SK-N-SH (cell line): ENCODE results near the gene GALNT17. TPM values are rescaled to one million over a fixed set of nuclear protein-coding genes. Genes with fewer than 3 reads are reported as not detected.

Experiments
- CTCF ChIA-PET: fragments of 300-600, 350-600 bp; formaldehyde crosslinking; extraction: SDS; loops from one replicate; lab custom pipeline; 2021; lab: Yijun Ruan, JAX
- POLR2A ChIA-PET: fragments of 350-600 bp; sonication (Branson Sonifier 250); formaldehyde crosslinking; extraction: SDS; loops from one replicate; lab custom pipeline; 2020; ENCODE audit warnings: antibody characterized with exemption, inconsistent platforms; lab: Yijun Ruan, JAX
- DNase-seq: peaks from one replicate; pipeline ENCODE4 v3.0.0; 2012
- H2AFZ ChIP-seq: fragments of 200-600 bp; sonication (generic); 2 replicates; pipeline ENCODE4 v1.8.1; 2016; ENCODE audit warnings: antibody characterized with exemption, mild to moderate bottlenecking, low read depth
- H3F3A ChIP-seq: fragments of 200-600 bp; sonication (generic); replicated peaks from 2 replicates; pipeline ENCODE3; 2016; ENCODE audit warnings: antibody characterized with exemption, mild to moderate bottlenecking; ENCODE audit not compliant: insufficient read depth
- H3K27ac ChIP-seq, 2 experiments: fragments of 200-500 bp in 1 of 2; fragments of 200-600 bp in 1 of 2; sonication (Bioruptor generic) in 1 of 2; sonication (generic), shearing (Covaris generic) in 1 of 2; 2 replicates each; pipeline versions ENCODE4 v1.5.1 to v1.6.1; 2014 to 2016; ENCODE audit warnings: low read depth in 2 of 2, inconsistent platforms in 1 of 2, low read length in 1 of 2, mild to moderate bottlenecking in 1 of 2, mixed read lengths in 1 of 2
- H3K27me3 ChIP-seq: fragments of 200-600 bp; sonication (generic), shearing (Covaris generic); 2 replicates; pipeline ENCODE4 v1.6.1; 2016; ENCODE audit warnings: mixed run types; ENCODE audit not compliant: insufficient read depth
- H3K36me3 ChIP-seq, 2 experiments: fragments of 200-500 bp in 1 of 2; fragments of 200-600 bp in 1 of 2; sonication (Bioruptor generic) in 1 of 2; sonication (generic) in 1 of 2; replicated peaks in 1 of 2; 2 replicates each; pipeline versions ENCODE3 to v1.5.1; 2014 to 2016; ENCODE audit warnings: low read length in 1 of 2, mild to moderate bottlenecking in 1 of 2; ENCODE audit not compliant: insufficient read depth in 2 of 2, control insufficient read depth in 1 of 2
- H3K4me1 ChIP-seq, 2 experiments: fragments of 200-500 bp in 1 of 2; fragments of 200-600 bp in 1 of 2; sonication (Bioruptor generic) in 1 of 2; sonication (generic), shearing (Covaris generic) in 1 of 2; 2 replicates each; pipeline versions ENCODE4 v1.5.1 to v1.6.1; 2014 to 2016; ENCODE audit warnings: low read depth in 1 of 2, low read length in 1 of 2, mixed run types in 1 of 2; ENCODE audit not compliant: insufficient read depth in 2 of 2, control insufficient read depth in 1 of 2
- H3K4me2 ChIP-seq: fragments of 200-600 bp; sonication (generic), shearing (Covaris generic); 2 replicates; pipeline ENCODE4 v1.6.1; 2017; ENCODE audit warnings: mixed run types
- H3K4me3 ChIP-seq, 2 experiments: fragments of 200-500 bp in 1 of 2; fragments of 200-600 bp in 1 of 2; sonication (Bioruptor generic) in 1 of 2; sonication (generic), shearing (Covaris generic) in 1 of 2; 2 replicates each; pipeline versions ENCODE4 v1.5.1 to v1.8.1; 2014 to 2016; ENCODE audit warnings: low read depth in 2 of 2, inconsistent platforms in 1 of 2, low read length in 1 of 2, mild to moderate bottlenecking in 1 of 2, mixed read lengths in 1 of 2, moderate library complexity in 1 of 2
- H3K79me2 ChIP-seq: fragments of 200-600 bp; sonication (generic); 2 replicates; pipeline ENCODE4 v1.8.1; 2017; ENCODE audit warnings: mild to moderate bottlenecking; ENCODE audit not compliant: insufficient read depth
- H3K9ac ChIP-seq: fragments of 200-600 bp; sonication (generic); 2 replicates; pipeline ENCODE4 v1.6.1; 2017; ENCODE audit warnings: mixed run types
- H3K9me2 ChIP-seq: fragments of 200-600 bp; sonication (generic); 2 replicates; pipeline ENCODE4 v1.6.1; 2017; ENCODE audit warnings: mixed run types
- H3K9me3 ChIP-seq: fragments of 200-600 bp; sonication (generic); 2 replicates; pipeline ENCODE4 v1.6.1; 2017; ENCODE audit warnings: mixed run types, mild to moderate bottlenecking, moderate library complexity
- H4K20me1 ChIP-seq: fragments of 200-600 bp; sonication (generic); 2 replicates; pipeline ENCODE4 v1.6.1; 2017; ENCODE audit warnings: mild to moderate bottlenecking, mixed run types; ENCODE audit not compliant: insufficient read depth
- ELF1 ChIP-seq: IDR thresholded peaks from 2 replicates; pipeline ENCODE4 v1.4.0; 2012
- EP300 ChIP-seq, 2 experiments: IDR thresholded peaks; 2 replicates each; pipeline versions ENCODE4 v1.4.0 to v1.6.1; 2012; ENCODE audit warnings: borderline replicate concordance in 1 of 2, low read depth in 1 of 2, low read length in 1 of 2
- FOSL2 ChIP-seq: IDR thresholded peaks from 2 replicates; pipeline ENCODE4 v1.4.0; 2012; ENCODE audit warnings: low read depth, mild to moderate bottlenecking, moderate library complexity, borderline replicate concordance
- FOXJ3 ChIP-seq: sonication (generic); formaldehyde crosslinking; IDR thresholded peaks from 2 replicates; pipeline ENCODE4 v1.5.1; 2020; ENCODE audit warnings: mild to moderate bottlenecking, missing genetic modification reagents
- FOXM1 ChIP-seq: IDR thresholded peaks from 2 replicates; pipeline ENCODE4 v1.4.0; 2012; ENCODE audit warnings: low read depth, mild to moderate bottlenecking
- GABPA ChIP-seq: IDR thresholded peaks from 2 replicates; pipeline ENCODE4 v1.4.0; 2012; ENCODE audit warnings: low read depth, mild to moderate bottlenecking
- MEF2A ChIP-seq: IDR thresholded peaks from 2 replicates; pipeline ENCODE4 v1.4.0; 2012; ENCODE audit warnings: low read depth, borderline replicate concordance
- NFIC ChIP-seq: IDR thresholded peaks from 2 replicates; pipeline ENCODE4 v1.4.0; 2012; ENCODE audit warnings: borderline replicate concordance
- RCOR1 ChIP-seq: fragments of 150-350 bp; IDR thresholded peaks from 2 replicates; pipeline ENCODE4 v1.6.1; 2017; ENCODE audit warnings: antibody characterized with exemption, low read length
- SIN3A ChIP-seq: IDR thresholded peaks from 2 replicates; pipeline ENCODE4 v1.6.1; 2012; ENCODE audit warnings: low read depth, mild to moderate bottlenecking, low read length, moderate library complexity, borderline replicate concordance
- SMC3 ChIP-seq: IDR thresholded peaks from 2 replicates; pipeline ENCODE4 v1.6.1; 2012; ENCODE audit warnings: low read depth, low read length, improper control_type of control experiment
- TAF1 ChIP-seq: IDR thresholded peaks from 2 replicates; pipeline ENCODE4 v1.6.1; 2012; ENCODE audit warnings: low read depth, mild to moderate bottlenecking, low read length, moderate library complexity, borderline replicate concordance
- TCF12 ChIP-seq: IDR thresholded peaks from 2 replicates; pipeline ENCODE4 v1.4.0; 2012
- TEAD4 ChIP-seq: IDR thresholded peaks from 2 replicates; pipeline ENCODE4 v1.4.0; 2012; ENCODE audit warnings: mild to moderate bottlenecking, borderline replicate concordance; ENCODE audit not compliant: insufficient read depth
- USF2 ChIP-seq: fragments of 150-350 bp; IDR thresholded peaks from 2 replicates; pipeline ENCODE4 v1.6.1; 2017; ENCODE audit warnings: antibody characterized with exemption, low read length, low read depth, borderline replicate concordance
- YY1 ChIP-seq: IDR thresholded peaks from 2 replicates; pipeline ENCODE4 v1.4.0; 2012; ENCODE audit warnings: low read depth, mild to moderate bottlenecking
- WGBS: methylation state at CpG from one replicate; pipeline ENCODE4 v1.1.6; 2017; ENCODE audit warnings: low lambda C conversion rate; 5-methylcytosine and 5-hydroxymethylcytosine counted together
- polyA plus RNA-seq, 3 experiments: library from polyadenylated mRNA; depleted of rRNA; stranded (reverse); fragments of >200 nt; gene quantifications; 2 replicates each; pipeline ENCODE4 v1.2.3, GENCODE V29; 2012
- TF ChIP-seq, protein P1 (sequence below): fragments of 150-350 bp; IDR thresholded peaks from 2 replicates; pipeline ENCODE4 v1.6.1; 2016; ENCODE audit warnings: mild to moderate bottlenecking, low read depth, low read length
- TF ChIP-seq, protein P2 (sequence below): IDR thresholded peaks from 2 replicates; pipeline ENCODE4 v1.4.0; 2012; ENCODE audit warnings: low read depth
- TF ChIP-seq, protein P3 (sequence below): fragments of 200-600 bp; sonication (generic); IDR thresholded peaks from 2 replicates; pipeline ENCODE4 v1.6.1; 2017; ENCODE audit warnings: antibody characterized with exemption, mild to moderate bottlenecking, moderate library complexity
- TF ChIP-seq, protein P4 (sequence below): IDR thresholded peaks from 2 replicates; pipeline ENCODE4 v1.4.0; 2012; ENCODE audit warnings: low read depth, borderline replicate concordance

The GALNT17 gene
- polyA plus RNA-seq, 1 of the 3 experiments (the other 2 are of a cell fraction) = not detected

- no peaks in the 10 kb centered on the region for H3K79me2 ChIP-seq
- H3K9me3 ChIP-seq = no peaks in the 10 kb centered on the region; the same call in 1 of the 2 replicates
- ChIA-PET POLR2A (no interaction called here), CTCF (no interaction called here)
- TF ChIP-seq, protein P1, sequence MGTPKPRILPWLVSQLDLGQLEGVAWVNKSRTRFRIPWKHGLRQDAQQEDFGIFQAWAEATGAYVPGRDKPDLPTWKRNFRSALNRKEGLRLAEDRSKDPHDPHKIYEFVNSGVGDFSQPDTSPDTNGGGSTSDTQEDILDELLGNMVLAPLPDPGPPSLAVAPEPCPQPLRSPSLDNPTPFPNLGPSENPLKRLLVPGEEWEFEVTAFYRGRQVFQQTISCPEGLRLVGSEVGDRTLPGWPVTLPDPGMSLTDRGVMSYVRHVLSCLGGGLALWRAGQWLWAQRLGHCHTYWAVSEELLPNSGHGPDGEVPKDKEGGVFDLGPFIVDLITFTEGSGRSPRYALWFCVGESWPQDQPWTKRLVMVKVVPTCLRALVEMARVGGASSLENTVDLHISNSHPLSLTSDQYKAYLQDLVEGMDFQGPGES = no peak
- TF ChIP-seq FOXM1 (no peak), ELF1 (no peak), TEAD4 (no peak), USF2 (no peak), TAF1 (no peak), MEF2A (no peak), SIN3A (no peak), GABPA (no peak), FOSL2 (no peak), SMC3 (no peak), FOXJ3 (no peak), NFIC (no peak), RCOR1 (no peak), TCF12 (no peak), YY1 (no peak), EP300 (IDR thresholded peaks at IDR 0.05; ENCODE audit: borderline replicate concordance in 1 of 2, low read depth in 1 of 2, low read length in 1 of 2) (no peak)
- TF ChIP-seq, protein P2, sequence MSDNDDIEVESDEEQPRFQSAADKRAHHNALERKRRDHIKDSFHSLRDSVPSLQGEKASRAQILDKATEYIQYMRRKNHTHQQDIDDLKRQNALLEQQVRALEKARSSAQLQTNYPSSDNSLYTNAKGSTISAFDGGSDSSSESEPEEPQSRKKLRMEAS = no peak
- TF ChIP-seq, protein P3, sequence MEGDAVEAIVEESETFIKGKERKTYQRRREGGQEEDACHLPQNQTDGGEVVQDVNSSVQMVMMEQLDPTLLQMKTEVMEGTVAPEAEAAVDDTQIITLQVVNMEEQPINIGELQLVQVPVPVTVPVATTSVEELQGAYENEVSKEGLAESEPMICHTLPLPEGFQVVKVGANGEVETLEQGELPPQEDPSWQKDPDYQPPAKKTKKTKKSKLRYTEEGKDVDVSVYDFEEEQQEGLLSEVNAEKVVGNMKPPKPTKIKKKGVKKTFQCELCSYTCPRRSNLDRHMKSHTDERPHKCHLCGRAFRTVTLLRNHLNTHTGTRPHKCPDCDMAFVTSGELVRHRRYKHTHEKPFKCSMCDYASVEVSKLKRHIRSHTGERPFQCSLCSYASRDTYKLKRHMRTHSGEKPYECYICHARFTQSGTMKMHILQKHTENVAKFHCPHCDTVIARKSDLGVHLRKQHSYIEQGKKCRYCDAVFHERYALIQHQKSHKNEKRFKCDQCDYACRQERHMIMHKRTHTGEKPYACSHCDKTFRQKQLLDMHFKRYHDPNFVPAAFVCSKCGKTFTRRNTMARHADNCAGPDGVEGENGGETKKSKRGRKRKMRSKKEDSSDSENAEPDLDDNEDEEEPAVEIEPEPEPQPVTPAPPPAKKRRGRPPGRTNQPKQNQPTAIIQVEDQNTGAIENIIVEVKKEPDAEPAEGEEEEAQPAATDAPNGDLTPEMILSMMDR = no peak
- TF ChIP-seq, protein P4, sequence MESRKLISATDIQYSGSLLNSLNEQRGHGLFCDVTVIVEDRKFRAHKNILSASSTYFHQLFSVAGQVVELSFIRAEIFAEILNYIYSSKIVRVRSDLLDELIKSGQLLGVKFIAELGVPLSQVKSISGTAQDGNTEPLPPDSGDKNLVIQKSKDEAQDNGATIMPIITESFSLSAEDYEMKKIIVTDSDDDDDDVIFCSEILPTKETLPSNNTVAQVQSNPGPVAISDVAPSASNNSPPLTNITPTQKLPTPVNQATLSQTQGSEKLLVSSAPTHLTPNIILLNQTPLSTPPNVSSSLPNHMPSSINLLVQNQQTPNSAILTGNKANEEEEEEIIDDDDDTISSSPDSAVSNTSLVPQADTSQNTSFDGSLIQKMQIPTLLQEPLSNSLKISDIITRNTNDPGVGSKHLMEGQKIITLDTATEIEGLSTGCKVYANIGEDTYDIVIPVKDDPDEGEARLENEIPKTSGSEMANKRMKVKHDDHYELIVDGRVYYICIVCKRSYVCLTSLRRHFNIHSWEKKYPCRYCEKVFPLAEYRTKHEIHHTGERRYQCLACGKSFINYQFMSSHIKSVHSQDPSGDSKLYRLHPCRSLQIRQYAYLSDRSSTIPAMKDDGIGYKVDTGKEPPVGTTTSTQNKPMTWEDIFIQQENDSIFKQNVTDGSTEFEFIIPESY = no peak
- H3K9ac ChIP-seq = no peak overlapping the region
- H4K20me1 ChIP-seq = no peaks in the 10 kb centered on the region
- H3F3A ChIP-seq = no peaks in the 10 kb centered on the region
- no peaks in the 10 kb centered on the region for H3K36me3 ChIP-seq
- H3K27ac ChIP-seq = no peak overlapping the region
- no peak overlapping the region for H3K4me3 ChIP-seq
- H3K9me2 ChIP-seq = no peaks in the 10 kb centered on the region
- no peak overlapping the region for H3K4me2 ChIP-seq
- DNase-seq = no peak
- no peaks in the 10 kb centered on the region for H3K4me1 ChIP-seq
- WGBS = under 1% methylated on average over 6 of the region's 6 CpGs
- H2AFZ ChIP-seq = no peak overlapping the region
- H3K27me3 ChIP-seq = no peaks in the 10 kb centered on the region
Measured at GRCh38 chr7:71308096-71308495, 176.2 kb downstream of the GALNT17 start.
